DMS79 treated with DMSO at 0.1 percent for 48 hours (cell line): ENCODE data around the gene MDM2.
"Not testable (repeated sequence)": the region's sequence is repeated elsewhere in the genome, so short reads cannot be mapped to it uniquely, and the experiment has no call there.

Experiments
- DNase-seq: peaks from one replicate; lab custom pipeline; 2025; lab: John Stamatoyannopoulos, UW

MDM2 gene

GRCh38 chr12:68827895-68828671 lies 20.1 kb downstream of the MDM2 start:
- no peak for DNase-seq

GRCh38 chr12:68828672-68829068 lies 20.7 kb downstream of the MDM2 start:
- DNase-seq, result no peak

DNA sequence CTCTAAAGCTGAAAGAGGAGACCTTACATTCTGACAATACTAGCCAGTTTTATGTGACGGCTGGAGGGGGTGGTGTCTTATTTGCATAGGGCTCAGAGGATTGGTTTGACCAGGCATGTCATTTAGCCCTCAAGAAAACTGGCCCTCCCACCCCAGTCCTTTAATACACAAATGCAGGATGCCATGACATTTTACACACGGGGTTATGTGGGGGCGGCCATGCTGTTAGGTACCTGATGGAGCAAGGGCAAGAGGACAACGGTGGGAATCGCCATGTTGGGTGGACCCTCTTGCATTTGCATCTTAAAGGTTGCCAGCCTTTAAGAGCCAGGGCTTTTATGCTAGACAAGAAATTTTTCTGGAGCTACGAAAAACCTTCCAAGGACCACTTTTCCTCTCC lies 23.3 kb downstream of the MDM2 start:
- no peak for DNase-seq

DNA sequence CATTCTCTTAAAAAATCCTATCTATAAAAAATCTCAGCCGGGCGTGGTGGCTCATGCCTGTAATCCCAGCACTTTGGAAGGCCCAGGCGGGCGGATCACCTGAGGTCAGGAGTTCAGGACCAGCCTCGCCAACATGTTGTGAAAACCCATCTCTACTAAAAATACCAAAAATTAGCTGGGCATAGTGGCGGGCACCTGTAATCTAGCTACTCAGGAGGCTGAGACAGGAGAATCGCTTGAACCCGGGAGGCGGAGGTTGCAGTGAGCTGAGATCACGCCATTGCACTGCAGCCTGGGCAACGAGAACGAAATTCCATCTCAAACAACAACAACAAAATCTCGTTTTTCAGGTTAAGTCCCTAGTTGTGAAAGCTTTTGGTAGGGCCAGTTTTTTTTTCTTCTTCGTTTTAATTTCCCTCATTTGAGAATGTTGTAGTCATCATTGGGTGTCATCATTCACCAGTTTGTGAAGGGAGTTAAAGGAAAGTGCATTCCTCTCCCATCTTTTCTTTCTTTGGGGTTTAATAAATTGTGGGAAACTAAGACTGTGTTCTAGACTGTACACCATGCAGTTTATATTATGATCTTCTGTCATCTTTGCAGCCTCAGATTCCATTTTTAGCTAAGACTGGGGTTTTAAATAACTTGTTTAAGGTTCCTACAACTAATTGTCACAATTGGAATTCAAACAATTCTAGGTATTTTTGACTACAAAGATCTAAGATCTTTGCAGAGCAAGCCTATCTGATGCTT lies 23.9 kb downstream of the MDM2 start:
- DNase-seq, result no peak

- no peak for DNase-seq
Observed at GRCh38 chr12:68832504-68832867, 24.5 kb downstream of the MDM2 start.

- DNase-seq, result no peak
Observed at GRCh38 chr12:68833508-68833907, 25.5 kb downstream of the MDM2 start.

DNA sequence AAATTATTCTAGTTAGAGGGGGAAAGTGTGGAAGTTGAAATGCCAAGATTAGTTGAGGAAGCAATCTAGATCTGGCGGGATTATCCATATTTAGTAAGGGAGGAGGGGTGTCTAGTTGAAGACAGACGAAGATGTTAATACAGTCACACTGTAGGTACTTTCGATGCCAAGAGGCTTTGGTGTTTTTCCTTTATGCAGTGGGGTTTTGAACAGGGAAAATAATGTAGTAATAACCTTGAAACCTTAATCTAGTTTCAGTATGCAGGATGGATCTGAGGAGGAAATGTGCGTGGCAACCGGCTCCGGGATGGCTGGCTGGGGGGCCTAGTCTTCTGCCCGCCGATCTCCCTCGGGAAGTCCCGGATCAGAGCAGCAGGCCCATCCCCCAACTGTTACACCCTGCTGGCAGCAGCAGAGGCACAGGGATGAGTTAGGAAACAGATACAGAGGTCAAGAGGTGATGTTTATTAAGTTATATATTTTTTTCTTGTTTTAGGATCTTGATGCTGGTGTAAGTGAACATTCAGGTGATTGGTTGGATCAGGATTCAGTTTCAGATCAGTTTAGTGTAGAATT lies 27.4 kb downstream of the MDM2 start:
- DNase-seq, result no peak

DNA sequence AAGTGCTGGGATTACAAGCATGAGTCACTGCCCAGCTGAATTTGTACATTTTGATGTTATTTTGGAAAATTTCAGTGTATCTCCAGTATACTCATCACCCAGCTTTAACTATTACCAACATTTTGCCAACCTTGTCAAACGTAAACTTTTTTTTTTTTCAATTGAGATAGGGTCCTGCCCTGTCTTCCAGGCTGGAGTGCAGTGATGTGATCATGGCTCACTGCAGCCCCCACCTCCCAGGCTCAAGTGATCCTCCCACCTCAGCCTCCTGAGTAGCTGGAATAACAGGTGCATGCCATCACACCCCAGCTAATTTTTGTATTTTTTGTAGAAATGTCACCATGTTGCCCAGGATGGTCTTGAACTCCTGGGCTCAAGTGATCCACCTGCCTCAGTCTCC lies 29.2 kb downstream of the MDM2 start:
- DNase-seq, result no peak

DNA sequence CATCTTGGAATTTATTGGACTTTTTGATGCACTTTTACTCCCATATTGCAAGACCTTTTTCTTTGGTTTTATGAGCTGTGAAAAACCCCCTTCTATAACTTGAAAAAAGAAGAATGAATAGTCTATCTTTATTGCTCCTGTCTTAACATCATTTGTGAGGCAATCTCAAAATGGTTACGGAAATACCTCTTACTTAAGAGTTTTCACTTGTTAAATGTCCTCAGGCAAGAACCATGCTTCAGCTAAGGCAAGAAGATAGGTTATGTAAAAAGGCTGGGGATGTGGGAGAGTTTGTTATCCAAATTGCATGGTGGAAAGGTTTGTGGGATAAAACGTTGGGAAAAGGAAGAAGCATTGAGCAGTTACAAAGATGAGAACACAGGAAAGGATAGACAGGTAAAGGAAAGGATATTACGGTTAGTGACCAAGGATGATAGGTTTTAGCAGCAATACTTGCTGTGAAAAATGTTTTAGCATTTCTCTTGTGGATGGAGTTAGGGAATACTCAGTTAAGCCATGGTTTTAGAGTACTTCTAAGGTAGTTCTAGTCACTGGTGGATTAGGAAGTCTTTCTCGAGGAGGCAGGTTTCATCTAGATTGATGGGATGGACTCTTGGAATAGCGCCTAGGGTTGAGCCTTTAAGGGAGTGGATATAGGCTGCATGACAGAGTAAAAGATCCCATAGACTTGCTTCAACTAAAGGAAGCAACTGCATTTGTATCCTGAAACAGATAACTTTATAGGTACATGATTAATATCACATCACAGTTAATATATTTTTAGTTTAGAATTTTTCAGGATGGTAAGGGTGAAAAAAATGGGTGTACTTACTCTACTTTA lies 30.3 kb downstream of the MDM2 start:
- DNase-seq, result no peak

- no peak for DNase-seq
Observed at GRCh38 chr12:68839183-68840147, 31.5 kb downstream of the MDM2 start.

GRCh38 chr12:68841175-68841574 lies 33.2 kb downstream of the MDM2 start:
- DNase-seq, result not testable (repeated sequence)

GRCh38 chr12:68841717-68842116 lies 33.7 kb downstream of the MDM2 start:
- no peak for DNase-seq

- no peak for DNase-seq
Observed at GRCh38 chr12:68842123-68842522, 34.1 kb downstream of the MDM2 start.

DNA sequence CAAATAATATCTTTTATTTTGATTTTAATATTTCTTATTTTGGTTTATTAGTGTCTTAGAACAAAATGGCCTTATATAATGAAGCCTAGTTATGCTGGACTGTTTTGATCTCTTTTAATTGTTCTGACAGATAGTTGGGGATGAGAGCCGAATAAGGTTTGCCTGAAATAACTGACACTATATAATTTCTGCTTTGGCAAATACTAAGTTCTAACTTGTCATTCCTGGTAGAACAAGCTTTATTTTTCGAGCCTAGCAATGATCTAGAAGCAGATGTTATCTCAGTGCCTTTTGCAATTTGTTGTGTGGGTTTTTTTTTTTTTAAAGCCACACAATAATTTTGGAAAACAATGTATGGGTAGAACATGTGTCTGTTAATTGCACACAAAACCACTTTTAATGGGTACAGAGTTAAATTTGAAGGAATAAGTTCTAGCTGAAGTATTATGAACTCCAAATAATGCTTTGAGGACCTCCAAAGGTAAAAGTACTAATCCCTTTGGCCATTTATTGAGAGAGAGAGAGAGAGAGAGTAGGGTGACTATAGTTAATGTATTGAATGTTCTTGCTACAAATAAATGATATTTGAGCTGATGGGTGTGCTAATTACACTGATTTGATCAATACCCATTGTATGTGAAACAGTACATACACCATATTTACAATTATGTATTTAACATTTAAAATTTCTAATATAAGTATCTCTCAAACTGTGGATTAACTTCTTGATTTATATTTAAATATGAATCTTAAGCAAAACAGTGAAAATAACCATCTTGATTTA lies 35.0 kb downstream of the MDM2 start:
- no peak for DNase-seq

DNA sequence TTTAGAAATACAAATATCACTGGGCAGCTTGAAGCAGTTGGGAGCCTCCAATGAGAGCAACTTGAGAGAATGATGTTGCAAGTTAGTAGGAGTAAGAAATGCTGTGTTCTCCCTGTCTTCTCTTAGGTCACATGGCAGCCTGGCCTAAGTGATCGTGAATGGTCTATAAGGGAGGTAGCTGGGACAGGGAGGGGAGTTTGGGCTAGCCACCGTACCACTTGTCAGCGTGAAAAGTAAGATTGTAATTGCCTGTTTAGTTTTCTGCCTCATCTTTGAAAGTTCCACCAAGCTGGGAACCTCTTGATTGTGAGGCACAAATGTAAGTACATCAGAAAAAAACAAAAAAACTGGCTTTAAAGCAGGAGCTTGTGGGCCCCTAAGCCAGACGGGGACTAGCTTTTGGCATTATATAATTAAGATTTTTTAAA lies 36.4 kb downstream of the MDM2 start:
- no peak for DNase-seq

- peak; percentile 23 for DNase-seq
Observed at GRCh38 chr12:68844788-68845695, 37.1 kb downstream of the MDM2 start.

GRCh38 chr12:68846811-68847210 lies 38.8 kb downstream of the MDM2 start:
- no peak for DNase-seq

- no peak for DNase-seq
Observed at GRCh38 chr12:68850390-68850789, 42.4 kb downstream of the MDM2 start.
